GM18520 (cell line): ENCODE data around the gene PLEKHM1.

Experiments
- ATAC-seq: cut with Tn5 transposase; IDR thresholded peaks from one replicate; pipeline ENCODE4 v1.9.1; 2021; ENCODE audit not compliant: unreplicated experiment

Gene PLEKHM1

GRCh38 chr17:45405250-45406086 is 85.1 kb downstream of the PLEKHM1 start:
- no peak for ATAC-seq

- no peak for ATAC-seq
Observed at GRCh38 chr17:45404870-45405249, 85.7 kb downstream of the PLEKHM1 start.

GRCh38 chr17:45403906-45404490 is 86.5 kb downstream of the PLEKHM1 start:
- ATAC-seq = no peak

- ATAC-seq = no peak
Observed at GRCh38 chr17:45402916-45403315, 87.6 kb downstream of the PLEKHM1 start.

GRCh38 chr17:45398800-45399199 is 91.7 kb downstream of the PLEKHM1 start:
- no peak for ATAC-seq

- no peak for ATAC-seq
Observed at GRCh38 chr17:45397796-45398195, 92.7 kb downstream of the PLEKHM1 start.

GRCh38 chr17:45396496-45397205 is 93.9 kb downstream of the PLEKHM1 start:
- no peak for ATAC-seq

- no peak for ATAC-seq
Observed at GRCh38 chr17:45395569-45396415, 94.7 kb downstream of the PLEKHM1 start.

- no peak for ATAC-seq
Observed at GRCh38 chr17:45394913-45395568, 95.5 kb downstream of the PLEKHM1 start.

GRCh38 chr17:45394564-45394912 is 96.0 kb downstream of the PLEKHM1 start:
- no peak for ATAC-seq

GRCh38 chr17:45394091-45394490 is 96.4 kb downstream of the PLEKHM1 start:
- no peak for ATAC-seq

GRCh38 chr17:45393411-45393810 is 97.1 kb downstream of the PLEKHM1 start:
- no peak for ATAC-seq

GRCh38 chr17:45391918-45392317 is 98.6 kb downstream of the PLEKHM1 start:
- ATAC-seq = no peak

GRCh38 chr17:45391291-45391690 is 99.2 kb downstream of the PLEKHM1 start:
- ATAC-seq = no peak

GRCh38 chr17:45389354-45389753 is 101.2 kb downstream of the PLEKHM1 start:
- no peak for ATAC-seq

- ATAC-seq = no peak
Observed at GRCh38 chr17:45388604-45389325, 101.8 kb downstream of the PLEKHM1 start.

- ATAC-seq = no peak
Observed at GRCh38 chr17:45387739-45388138, 102.8 kb downstream of the PLEKHM1 start.

GRCh38 chr17:45386178-45386577 is 104.3 kb downstream of the PLEKHM1 start:
- ATAC-seq = no peak
